ENCODE measurements around the gene DAP3.
"Not testable (repeated sequence)": the region's sequence is repeated elsewhere in the genome, so short reads cannot be mapped to it uniquely, and the experiment has no call there.

Gene DAP3

GRCh38 chr1:155681776-155682175 lies 7.1 kb upstream of the DAP3 start:
- Histone ChIP-seq H3K36me3 (ENCODE audit: insufficient read depth, low read length) (peaks cover 24% of the 10 kb centered on the region), H2AFZ (ENCODE audit: low read length, unreplicated experiment) (no peak overlapping the region), H3K4me1 (ENCODE audit: control insufficient read depth, insufficient read depth, low read length, unreplicated experiment) (peaks cover 7% of the 10 kb centered on the region), H3K27me3 (ENCODE audit: insufficient read depth, low read length) (no peaks in the 10 kb centered on the region), H3K79me2 (ENCODE audit: control insufficient read depth, insufficient read depth, low read length, unreplicated experiment) (peaks cover 76% of the 10 kb centered on the region), H3K4me3 (ENCODE audit: low read depth, low read length) (no peak overlapping the region), H3K27ac (ENCODE audit: low read depth, low read length) (no peak overlapping the region)

- Histone ChIP-seq H2AFZ (ENCODE audit: low read length, unreplicated experiment) (peak overlapping the region; percentile 95), H3K27ac (ENCODE audit: low read depth, low read length) (peak overlapping the region; percentile 99), H3K4me3 (ENCODE audit: low read depth, low read length) (peak overlapping the region; percentile 100), H3K4me1 (ENCODE audit: control insufficient read depth, insufficient read depth, low read length, unreplicated experiment) (peaks cover 13% of the 10 kb centered on the region), H3K79me2 (ENCODE audit: control insufficient read depth, insufficient read depth, low read length, unreplicated experiment) (peaks cover 93% of the 10 kb centered on the region), H3K36me3 (ENCODE audit: insufficient read depth, low read length) (peaks cover 17% of the 10 kb centered on the region)
- H3K27me3 ChIP-seq (ENCODE audit: insufficient read depth, low read length) = not testable (repeated sequence)
Measured at GRCh38 chr1:155687705-155688323, 1.1 kb upstream of the DAP3 start.

GRCh38 chr1:155688324-155689080 lies 389 bp upstream of the DAP3 start, which contains the start of gene YY1AP1:
YY1AP1 (minus strand) TSS chr1:155688774; CDS start chr1:155680436, 8,338 bp downstream.
- Histone ChIP-seq H2AFZ (ENCODE audit: low read length, unreplicated experiment) (peak within 1 kb of the TSS; percentile 95), H3K36me3 (ENCODE audit: insufficient read depth, low read length) (peaks cover 23% of the 10 kb centered on the region), H3K27ac (ENCODE audit: low read depth, low read length) (peak within 1 kb of the TSS; percentile 99), H3K4me1 (ENCODE audit: control insufficient read depth, insufficient read depth, low read length, unreplicated experiment) (peaks cover 13% of the 10 kb centered on the region), H3K4me3 (ENCODE audit: low read depth, low read length) (peak within 1 kb of the TSS; percentile 100), H3K27me3 (ENCODE audit: insufficient read depth, low read length) (no peaks in the 10 kb centered on the region), H3K79me2 (ENCODE audit: control insufficient read depth, insufficient read depth, low read length, unreplicated experiment) (peaks cover 93% of the 10 kb centered on the region)

GRCh38 chr1:155691992-155692528 lies 3.2 kb downstream of the DAP3 start:
- Histone ChIP-seq H3K27me3 (ENCODE audit: insufficient read depth, low read length) (no peaks in the 10 kb centered on the region), H2AFZ (ENCODE audit: low read length, unreplicated experiment) (no peak overlapping the region), H3K79me2 (ENCODE audit: control insufficient read depth, insufficient read depth, low read length, unreplicated experiment) (peaks cover 93% of the 10 kb centered on the region), H3K4me3 (ENCODE audit: low read depth, low read length) (no peak overlapping the region), H3K4me1 (ENCODE audit: control insufficient read depth, insufficient read depth, low read length, unreplicated experiment) (peaks cover 6% of the 10 kb centered on the region), H3K36me3 (ENCODE audit: insufficient read depth, low read length) (peaks cover 32% of the 10 kb centered on the region), H3K27ac (ENCODE audit: low read depth, low read length) (no peak overlapping the region)

- no peak overlapping the region for H2AFZ ChIP-seq (ENCODE audit: low read length, unreplicated experiment)
- peaks cover 17% of the 10 kb centered on the region for H3K4me1 ChIP-seq (ENCODE audit: control insufficient read depth, insufficient read depth, low read length, unreplicated experiment)
- H3K27me3 ChIP-seq (ENCODE audit: insufficient read depth, low read length) = no peaks in the 10 kb centered on the region
- H3K27ac ChIP-seq (ENCODE audit: low read depth, low read length) = no peak overlapping the region
- H3K36me3 ChIP-seq (ENCODE audit: insufficient read depth, low read length) = peaks cover 32% of the 10 kb centered on the region
- H3K4me3 ChIP-seq (ENCODE audit: low read depth, low read length) = no peak overlapping the region
- peaks cover 93% of the 10 kb centered on the region for H3K79me2 ChIP-seq (ENCODE audit: control insufficient read depth, insufficient read depth, low read length, unreplicated experiment)
Measured at GRCh38 chr1:155694167-155694566, 5.3 kb downstream of the DAP3 start.

- Histone ChIP-seq H3K27me3 (ENCODE audit: insufficient read depth, low read length) (no peaks in the 10 kb centered on the region), H3K36me3 (ENCODE audit: insufficient read depth, low read length) (peaks cover 32% of the 10 kb centered on the region), H3K4me3 (ENCODE audit: low read depth, low read length) (no peak overlapping the region), H2AFZ (ENCODE audit: low read length, unreplicated experiment) (no peak overlapping the region), H3K4me1 (ENCODE audit: control insufficient read depth, insufficient read depth, low read length, unreplicated experiment) (peaks cover 16% of the 10 kb centered on the region), H3K27ac (ENCODE audit: low read depth, low read length) (no peak overlapping the region), H3K79me2 (ENCODE audit: control insufficient read depth, insufficient read depth, low read length, unreplicated experiment) (peaks cover 93% of the 10 kb centered on the region)
Measured at GRCh38 chr1:155695072-155695471, 6.2 kb downstream of the DAP3 start.

GRCh38 chr1:155695608-155696007 lies 6.7 kb downstream of the DAP3 start:
- Histone ChIP-seq H2AFZ (ENCODE audit: low read length, unreplicated experiment) (no peak overlapping the region), H3K27ac (ENCODE audit: low read depth, low read length) (no peak overlapping the region), H3K4me3 (ENCODE audit: low read depth, low read length) (no peak overlapping the region), H3K79me2 (ENCODE audit: control insufficient read depth, insufficient read depth, low read length, unreplicated experiment) (peaks cover 91% of the 10 kb centered on the region), H3K27me3 (ENCODE audit: insufficient read depth, low read length) (no peaks in the 10 kb centered on the region), H3K36me3 (ENCODE audit: insufficient read depth, low read length) (peaks cover 32% of the 10 kb centered on the region), H3K4me1 (ENCODE audit: control insufficient read depth, insufficient read depth, low read length, unreplicated experiment) (peaks cover 11% of the 10 kb centered on the region)

GRCh38 chr1:155696524-155696923 lies 7.6 kb downstream of the DAP3 start:
- Histone ChIP-seq H3K4me1 (ENCODE audit: control insufficient read depth, insufficient read depth, low read length, unreplicated experiment) (peaks cover 11% of the 10 kb centered on the region), H3K27me3 (ENCODE audit: insufficient read depth, low read length) (no peaks in the 10 kb centered on the region), H3K36me3 (ENCODE audit: insufficient read depth, low read length) (peaks cover 26% of the 10 kb centered on the region), H2AFZ (ENCODE audit: low read length, unreplicated experiment) (no peak overlapping the region), H3K27ac (ENCODE audit: low read depth, low read length) (no peak overlapping the region), H3K79me2 (ENCODE audit: control insufficient read depth, insufficient read depth, low read length, unreplicated experiment) (peaks cover 84% of the 10 kb centered on the region), H3K4me3 (ENCODE audit: low read depth, low read length) (no peak overlapping the region)

- no peak overlapping the region for H3K4me3 ChIP-seq (ENCODE audit: low read depth, low read length)
- peaks cover 11% of the 10 kb centered on the region for H3K4me1 ChIP-seq (ENCODE audit: control insufficient read depth, insufficient read depth, low read length, unreplicated experiment)
- no peaks in the 10 kb centered on the region for H3K27me3 ChIP-seq (ENCODE audit: insufficient read depth, low read length)
- no peak overlapping the region for H3K27ac ChIP-seq (ENCODE audit: low read depth, low read length)
- peaks cover 78% of the 10 kb centered on the region for H3K79me2 ChIP-seq (ENCODE audit: control insufficient read depth, insufficient read depth, low read length, unreplicated experiment)
- no peak overlapping the region for H2AFZ ChIP-seq (ENCODE audit: low read length, unreplicated experiment)
- H3K36me3 ChIP-seq (ENCODE audit: insufficient read depth, low read length) = peaks cover 21% of the 10 kb centered on the region
Measured at GRCh38 chr1:155697046-155697445, 8.2 kb downstream of the DAP3 start.

- Histone ChIP-seq H3K4me1 (ENCODE audit: control insufficient read depth, insufficient read depth, low read length, unreplicated experiment) (peaks cover 11% of the 10 kb centered on the region), H3K79me2 (ENCODE audit: control insufficient read depth, insufficient read depth, low read length, unreplicated experiment) (peaks cover 73% of the 10 kb centered on the region), H3K36me3 (ENCODE audit: insufficient read depth, low read length) (peaks cover 17% of the 10 kb centered on the region)
- not testable (repeated sequence) for H3K27ac ChIP-seq (ENCODE audit: low read depth, low read length); H2AFZ ChIP-seq (ENCODE audit: low read length, unreplicated experiment); H3K27me3 ChIP-seq (ENCODE audit: insufficient read depth, low read length); H3K4me3 ChIP-seq (ENCODE audit: low read depth, low read length)
Measured at GRCh38 chr1:155697616-155698015, 8.7 kb downstream of the DAP3 start.
